ENCODE data around the gene CCDC57.

DNA sequence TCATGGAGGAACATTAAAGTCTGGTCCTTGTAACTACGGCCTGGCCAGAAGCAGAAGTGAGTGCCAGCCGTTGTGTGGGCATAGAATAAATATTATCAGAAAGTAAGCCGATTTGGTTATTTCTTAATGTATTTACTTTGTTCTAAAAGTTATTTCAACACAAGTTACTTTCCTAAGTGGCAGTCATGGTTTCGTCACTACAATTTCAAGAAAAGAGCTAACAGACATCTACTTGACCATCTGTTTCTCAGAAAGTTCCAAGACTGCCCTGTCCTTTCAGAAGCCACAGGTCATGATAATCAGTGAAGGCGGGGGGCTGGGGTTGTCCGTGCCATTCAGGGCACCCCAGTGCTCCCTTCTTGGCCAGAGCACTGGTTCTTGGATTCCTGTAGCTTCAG lies 99.7 kb downstream of the CCDC57 start:
- TF ChIP-seq, protein P1, sequence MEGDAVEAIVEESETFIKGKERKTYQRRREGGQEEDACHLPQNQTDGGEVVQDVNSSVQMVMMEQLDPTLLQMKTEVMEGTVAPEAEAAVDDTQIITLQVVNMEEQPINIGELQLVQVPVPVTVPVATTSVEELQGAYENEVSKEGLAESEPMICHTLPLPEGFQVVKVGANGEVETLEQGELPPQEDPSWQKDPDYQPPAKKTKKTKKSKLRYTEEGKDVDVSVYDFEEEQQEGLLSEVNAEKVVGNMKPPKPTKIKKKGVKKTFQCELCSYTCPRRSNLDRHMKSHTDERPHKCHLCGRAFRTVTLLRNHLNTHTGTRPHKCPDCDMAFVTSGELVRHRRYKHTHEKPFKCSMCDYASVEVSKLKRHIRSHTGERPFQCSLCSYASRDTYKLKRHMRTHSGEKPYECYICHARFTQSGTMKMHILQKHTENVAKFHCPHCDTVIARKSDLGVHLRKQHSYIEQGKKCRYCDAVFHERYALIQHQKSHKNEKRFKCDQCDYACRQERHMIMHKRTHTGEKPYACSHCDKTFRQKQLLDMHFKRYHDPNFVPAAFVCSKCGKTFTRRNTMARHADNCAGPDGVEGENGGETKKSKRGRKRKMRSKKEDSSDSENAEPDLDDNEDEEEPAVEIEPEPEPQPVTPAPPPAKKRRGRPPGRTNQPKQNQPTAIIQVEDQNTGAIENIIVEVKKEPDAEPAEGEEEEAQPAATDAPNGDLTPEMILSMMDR (IDR thresholded peaks at IDR 0.05), result no peak
- TF ChIP-seq EP300 (IDR thresholded peaks at IDR 0.05) (no peak), POLR2A (IDR thresholded peaks at IDR 0.05; ENCODE audit: low read depth) (no peak), POLR2AphosphoS5 (IDR thresholded peaks at IDR 0.05) (no peak)

Data from esophagus muscularis mucosa (tissue), 4 donors.